GM12892 (cell line): Measurements from ENCODE around the gene ACTRT3.

Experiments used
- DNase-seq: peaks from one replicate; pipeline ENCODE4 v3.0.0; 2011; ENCODE audit not compliant: insufficient read length
- FAIRE-seq: peaks from 2 replicates; lab custom pipeline; 2011; peaks lifted over from hg19 to GRCh38; lab: Jason Lieb, UNC
- POLR2A ChIP-seq: IDR thresholded peaks from 2 replicates; pipeline ENCODE4 v1.6.1; 2011; ENCODE audit warnings: low read depth, low read length, control low read depth
- POLR2AphosphoS5 ChIP-seq: IDR thresholded peaks from 2 replicates; pipeline ENCODE4 v1.6.1; 2011; ENCODE audit warnings: low read depth, low read length, control low read depth
- TAF1 ChIP-seq: IDR thresholded peaks from 2 replicates; pipeline ENCODE4 v1.6.1; 2011; ENCODE audit warnings: low read depth, mild to moderate bottlenecking, control low read depth, low read length, borderline replicate concordance

ACTRT3 gene

DNA sequence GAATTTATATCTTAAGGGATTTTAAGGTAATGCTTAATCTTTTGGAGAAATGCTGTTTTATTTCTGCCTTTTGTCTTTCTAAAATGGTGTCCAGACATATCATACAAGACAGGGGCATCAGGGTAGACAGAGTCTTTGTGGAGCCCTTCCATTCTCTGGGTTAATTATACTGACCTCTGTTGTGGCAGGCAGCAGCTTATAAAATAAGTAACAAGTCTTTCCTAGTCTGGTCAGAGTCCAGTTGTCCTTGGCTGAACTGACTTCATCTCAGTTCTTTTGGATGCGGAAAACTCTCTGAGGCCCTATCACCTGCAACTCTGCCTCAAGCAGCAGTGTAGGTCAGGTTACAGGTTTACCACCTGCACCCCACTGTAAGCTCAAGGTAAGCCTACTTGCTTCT lies 23.0 kb upstream of the ACTRT3 start:
- FAIRE-seq, result no peak
- TF ChIP-seq POLR2AphosphoS5 (no peak), POLR2A (no peak), TAF1 (no peak)

DNA sequence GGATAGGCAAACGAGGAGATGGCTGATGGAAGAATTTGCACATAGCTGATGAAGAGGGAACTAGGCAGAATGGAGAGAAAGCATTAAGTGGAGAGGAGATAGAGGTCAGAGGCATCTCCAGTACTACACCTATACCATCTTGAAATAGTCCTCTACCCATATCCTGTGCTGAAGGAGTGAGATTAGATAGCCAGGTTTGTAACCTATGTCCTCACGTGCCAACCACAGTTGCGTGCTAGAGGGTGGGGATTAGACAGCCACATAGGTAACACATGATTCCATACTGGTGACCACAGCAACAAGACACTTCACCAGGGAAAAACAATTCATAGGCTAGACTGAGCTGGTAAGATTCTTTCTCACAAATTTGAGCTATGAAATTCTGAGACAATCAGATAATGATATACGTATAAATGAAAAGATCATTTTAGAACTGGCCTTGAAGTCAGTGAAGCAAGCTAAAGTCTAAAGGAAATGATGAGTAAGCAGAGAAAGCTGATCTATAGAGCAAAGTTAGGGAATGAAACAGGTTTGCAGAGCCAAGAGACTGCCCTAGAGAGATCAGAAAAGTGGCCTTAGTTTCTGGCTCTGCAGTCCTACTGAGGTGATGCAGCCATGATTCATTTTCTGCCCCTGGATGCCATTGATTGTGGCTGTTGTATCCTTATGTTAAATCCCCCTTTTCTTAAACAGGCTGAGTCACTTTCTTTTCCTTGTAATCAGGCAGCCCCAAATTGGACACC lies 21.5 kb upstream of the ACTRT3 start:
- FAIRE-seq, result peak; percentile 61
- TF ChIP-seq POLR2A (no peak), POLR2AphosphoS5 (no peak; the same call in 1 of the 2 replicates), TAF1 (no peak)
- no peak for DNase-seq

More for the DNA sequence above, 23.0 kb upstream of the ACTRT3 start:
- no peak for DNase-seq

DNA sequence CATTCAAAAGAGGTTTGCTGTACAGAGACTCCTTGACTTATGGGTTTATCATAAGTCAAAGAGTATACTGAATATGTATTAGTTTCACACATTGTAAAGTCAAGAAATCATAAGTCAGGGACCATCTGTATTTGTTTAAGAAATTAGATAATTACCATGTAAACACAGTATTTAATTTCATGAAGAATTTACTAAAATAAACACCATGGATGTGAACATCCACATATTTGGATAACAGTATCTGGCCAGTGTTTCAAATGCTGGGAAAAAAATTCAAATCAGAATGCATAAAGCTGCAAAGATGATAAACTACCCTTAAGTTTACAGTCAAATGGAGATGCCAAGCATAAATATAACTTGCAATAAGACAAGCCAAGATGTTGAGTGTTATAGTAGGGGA lies 20.9 kb upstream of the ACTRT3 start:
- no peak for DNase-seq
- FAIRE-seq, result peak; percentile 30
- no peak for TF ChIP-seq TAF1
- TF ChIP-seq POLR2AphosphoS5, result no peak
- TF ChIP-seq POLR2A, result no peak

DNA sequence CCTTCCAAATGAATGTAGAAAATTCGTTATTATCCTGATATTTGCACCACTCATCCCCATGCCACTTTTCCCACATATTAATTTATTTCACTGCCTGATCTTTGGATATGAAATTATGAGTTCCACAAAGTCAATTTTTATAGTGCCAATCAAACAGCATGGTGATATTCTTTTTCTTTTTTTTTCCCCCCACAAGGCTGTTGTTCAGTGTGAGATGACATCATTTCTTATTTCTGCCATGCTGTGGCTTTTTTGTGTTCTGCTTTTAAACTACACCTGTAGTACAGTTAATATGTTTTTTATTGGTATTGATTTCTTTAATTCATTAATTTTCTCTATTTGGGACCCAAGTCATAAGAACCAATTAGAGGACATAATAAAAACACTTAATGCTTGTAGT lies 18.4 kb upstream of the ACTRT3 start:
- no peak for TF ChIP-seq POLR2AphosphoS5
- TF ChIP-seq TAF1, result no peak
- TF ChIP-seq POLR2A, result no peak
- no peak for DNase-seq
- no peak for FAIRE-seq

DNA sequence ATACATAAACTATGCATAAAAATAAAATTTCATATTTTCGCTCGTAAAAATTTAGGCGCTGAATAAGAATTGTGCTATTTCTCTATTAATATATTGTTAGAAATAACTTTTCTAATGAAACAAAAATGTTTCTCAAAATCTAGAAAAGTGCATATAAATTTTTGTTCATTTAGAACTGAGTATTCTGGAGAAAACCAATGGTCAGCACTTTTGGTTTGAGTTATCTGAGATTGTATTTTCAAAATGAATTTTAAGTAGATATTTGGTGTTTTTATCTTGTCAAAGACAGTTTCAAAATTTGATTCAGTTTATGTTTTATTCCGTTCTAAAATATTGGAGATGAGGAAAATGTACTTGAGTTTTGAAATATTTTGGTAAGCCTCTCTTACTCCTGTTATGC lies 17.8 kb upstream of the ACTRT3 start:
- FAIRE-seq, result no peak
- TF ChIP-seq POLR2A (no peak), TAF1 (no peak), POLR2AphosphoS5 (no peak)
- no peak for DNase-seq

GRCh38 chr3:169781209-169781855 lies 12.0 kb upstream of the ACTRT3 start:
- DNase-seq, result no peak
- no peak for TF ChIP-seq POLR2AphosphoS5
- TF ChIP-seq POLR2A, result no peak
- TF ChIP-seq TAF1, result no peak
- FAIRE-seq, result no peak

GRCh38 chr3:169780742-169781141 lies 11.4 kb upstream of the ACTRT3 start:
- DNase-seq, result no peak
- TF ChIP-seq POLR2AphosphoS5 (no peak), TAF1 (no peak), POLR2A (no peak)
- no peak for FAIRE-seq

DNA sequence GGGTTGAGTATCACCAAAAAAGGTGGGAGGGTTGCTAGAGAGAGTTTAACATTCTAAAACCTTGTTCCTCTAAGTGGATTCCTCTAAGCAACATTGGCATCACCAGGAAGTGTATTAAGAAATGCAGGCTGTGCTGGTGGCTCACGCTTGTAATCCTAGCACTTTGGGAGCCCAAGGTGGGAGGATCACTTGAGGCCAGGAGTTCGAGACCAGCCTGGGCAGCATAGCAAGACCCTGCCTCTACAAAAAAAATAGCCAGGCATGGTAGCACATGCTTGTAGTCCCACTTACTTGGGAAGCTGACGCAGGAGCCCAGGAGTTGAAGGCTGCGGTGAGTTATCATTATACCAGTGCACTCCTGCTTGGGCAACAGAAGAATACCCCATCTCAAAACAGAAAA lies 8.5 kb upstream of the ACTRT3 start:
- FAIRE-seq (no peak), DNase-seq (no peak)

DNA sequence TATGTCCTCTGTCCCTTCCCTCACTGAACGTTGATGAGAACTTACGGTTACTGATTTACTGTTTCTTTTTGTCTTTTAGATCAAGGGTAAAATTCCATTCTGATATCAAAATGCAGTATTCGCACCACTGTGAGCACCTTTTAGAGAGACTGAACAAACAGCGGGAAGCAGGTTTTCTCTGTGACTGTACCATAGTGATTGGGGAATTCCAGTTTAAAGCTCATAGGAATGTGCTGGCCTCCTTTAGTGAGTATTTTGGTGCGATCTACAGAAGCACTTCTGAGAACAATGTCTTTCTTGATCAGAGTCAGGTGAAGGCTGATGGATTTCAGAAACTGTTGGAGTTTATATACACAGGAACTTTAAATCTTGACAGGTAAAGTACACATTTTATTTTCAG lies 4.8 kb upstream of the ACTRT3 start:
- TF ChIP-seq POLR2A (no peak), POLR2AphosphoS5 (no peak), TAF1 (no peak)

More for the DNA sequence above, 8.5 kb upstream of the ACTRT3 start:
- no peak for TF ChIP-seq TAF1
- no peak for TF ChIP-seq POLR2AphosphoS5
- TF ChIP-seq POLR2A, result no peak

DNA sequence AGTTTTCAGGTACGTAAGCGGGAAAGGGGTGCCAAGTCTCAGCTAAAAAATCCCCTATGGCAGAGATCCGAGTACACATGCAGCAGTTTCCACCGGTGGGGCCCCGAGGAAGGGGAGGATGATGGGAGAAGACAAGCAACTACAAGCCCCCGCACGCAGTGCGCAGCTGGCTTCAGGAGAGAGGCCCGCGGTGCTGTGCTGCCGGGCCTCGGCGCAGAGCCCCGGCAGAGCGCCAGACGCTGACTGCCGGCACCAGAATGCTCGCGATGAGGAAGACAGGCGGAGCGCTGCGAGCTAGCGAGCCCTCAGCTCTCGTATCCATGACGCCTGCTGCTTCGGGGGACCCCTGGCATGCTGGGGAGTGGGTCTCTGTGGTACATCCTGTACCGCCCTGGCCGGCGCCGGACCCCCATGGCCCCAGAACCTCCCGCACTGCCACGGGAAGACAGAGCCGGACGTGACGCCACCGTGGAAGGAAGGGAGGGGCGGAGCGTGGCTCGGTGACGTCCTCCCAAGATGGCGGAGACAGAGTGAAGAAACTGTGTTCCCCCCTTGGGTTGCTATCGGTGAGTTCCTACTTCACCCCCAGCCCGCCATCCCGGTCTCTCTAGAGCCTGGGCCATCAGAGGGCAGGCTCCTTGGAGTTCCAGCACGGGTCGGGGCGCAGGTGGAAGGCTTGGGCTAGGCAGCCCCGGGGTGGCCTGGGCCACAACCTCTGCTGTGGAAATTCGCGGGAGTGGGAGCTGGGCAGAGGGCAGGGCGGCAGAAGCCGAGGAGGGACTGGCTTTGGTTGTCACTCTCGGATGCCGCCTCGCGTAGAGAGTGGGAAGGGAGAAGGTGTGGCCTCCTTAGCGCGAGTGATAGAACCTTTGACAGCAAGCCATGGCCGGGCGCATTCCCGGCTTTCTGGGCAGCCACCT lies 3.8 kb upstream of the ACTRT3 start, which contains the start of gene MYNN:
MYNN (plus strand) TSS at position 500 of the 920 bp plus-strand sequence. CDS start 900 bp downstream, outside the sequence.
- TF ChIP-seq POLR2AphosphoS5 (peak; percentile 94), TAF1 (peak; percentile 67), POLR2A (peak; percentile 96)
- FAIRE-seq (peak; percentile 99), DNase-seq (peak; percentile 62)

More for the DNA sequence above, 4.8 kb upstream of the ACTRT3 start:
- no peak for DNase-seq
- FAIRE-seq, result peak; percentile 21
